ENCODE measurements around the gene GAREM1. TPM values are rescaled to one million over a fixed set of nuclear protein-coding genes. Genes with fewer than 3 reads are reported as not detected.

The GAREM1 gene
- total RNA-seq, 1 experiment from 2014 or later = 10.2 TPM

DNA sequence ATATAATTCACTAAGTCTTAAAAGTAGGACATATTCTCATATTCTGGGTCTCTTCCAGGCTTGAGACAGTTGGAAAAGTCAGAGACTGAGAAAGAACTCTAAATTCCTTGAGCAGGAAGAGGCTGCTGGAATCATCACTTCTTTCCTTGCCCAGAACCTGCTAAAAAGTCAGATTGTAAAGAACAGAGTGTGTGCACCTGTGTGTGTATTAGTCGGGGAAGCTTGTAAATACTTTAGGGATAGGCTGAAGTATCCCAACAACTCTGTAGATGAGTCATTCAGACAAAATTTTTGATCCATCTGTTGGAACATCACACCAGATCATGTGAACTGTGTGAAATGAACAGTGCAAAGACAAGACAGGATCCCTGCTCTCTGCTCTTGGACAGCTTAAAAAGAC lies 16.1 kb downstream of the GAREM1 start:
- Histone ChIP-seq H3K9me2 (ENCODE audit: insufficient read depth) (no peaks in the 10 kb centered on the region), H3K4me1 (replicated peaks; ENCODE audit: insufficient read depth) (no peaks in the 10 kb centered on the region), H3K36me3 (ENCODE audit: low read depth) (no peaks in the 10 kb centered on the region), H3K4me2 (no peak overlapping the region), H3K9me3 (ENCODE audit: insufficient read depth, low read depth) (no peaks in the 10 kb centered on the region), H2AFZ (no peak overlapping the region), H3K27me3 (ENCODE audit: insufficient read depth, low read depth) (no peaks in the 10 kb centered on the region), H4K20me1 (ENCODE audit: insufficient read depth) (no peaks in the 10 kb centered on the region; the same call in 1 of the 2 replicates), H3K4me3 (no peak overlapping the region), H3K79me2 (ENCODE audit: low read depth) (peaks cover 9% of the 10 kb centered on the region; the same call in 1 of the 2 replicates), H3K27ac (no peak overlapping the region), H3F3A (ENCODE audit: insufficient read depth, low read depth) (no peaks in the 10 kb centered on the region)
- intact Hi-C loops (cut with micrococcal nuclease; ENCODE audit: unreplicated experiment) = no loop called here
- BruUV-seq (replicated peaks) = no TSS peak
- no peak for DNase-seq
- no peak for TF ChIP-seq EZH2 (IDR thresholded peaks at IDR 0.05; ENCODE audit: low read depth)
- TF ChIP-seq, protein P1, sequence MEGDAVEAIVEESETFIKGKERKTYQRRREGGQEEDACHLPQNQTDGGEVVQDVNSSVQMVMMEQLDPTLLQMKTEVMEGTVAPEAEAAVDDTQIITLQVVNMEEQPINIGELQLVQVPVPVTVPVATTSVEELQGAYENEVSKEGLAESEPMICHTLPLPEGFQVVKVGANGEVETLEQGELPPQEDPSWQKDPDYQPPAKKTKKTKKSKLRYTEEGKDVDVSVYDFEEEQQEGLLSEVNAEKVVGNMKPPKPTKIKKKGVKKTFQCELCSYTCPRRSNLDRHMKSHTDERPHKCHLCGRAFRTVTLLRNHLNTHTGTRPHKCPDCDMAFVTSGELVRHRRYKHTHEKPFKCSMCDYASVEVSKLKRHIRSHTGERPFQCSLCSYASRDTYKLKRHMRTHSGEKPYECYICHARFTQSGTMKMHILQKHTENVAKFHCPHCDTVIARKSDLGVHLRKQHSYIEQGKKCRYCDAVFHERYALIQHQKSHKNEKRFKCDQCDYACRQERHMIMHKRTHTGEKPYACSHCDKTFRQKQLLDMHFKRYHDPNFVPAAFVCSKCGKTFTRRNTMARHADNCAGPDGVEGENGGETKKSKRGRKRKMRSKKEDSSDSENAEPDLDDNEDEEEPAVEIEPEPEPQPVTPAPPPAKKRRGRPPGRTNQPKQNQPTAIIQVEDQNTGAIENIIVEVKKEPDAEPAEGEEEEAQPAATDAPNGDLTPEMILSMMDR (conservative IDR thresholded peaks at IDR 0.05) = no peak
- ChIA-PET POLR2A (ENCODE audit: unreplicated experiment) (no interaction called here), CTCF (no interaction called here)

DNA sequence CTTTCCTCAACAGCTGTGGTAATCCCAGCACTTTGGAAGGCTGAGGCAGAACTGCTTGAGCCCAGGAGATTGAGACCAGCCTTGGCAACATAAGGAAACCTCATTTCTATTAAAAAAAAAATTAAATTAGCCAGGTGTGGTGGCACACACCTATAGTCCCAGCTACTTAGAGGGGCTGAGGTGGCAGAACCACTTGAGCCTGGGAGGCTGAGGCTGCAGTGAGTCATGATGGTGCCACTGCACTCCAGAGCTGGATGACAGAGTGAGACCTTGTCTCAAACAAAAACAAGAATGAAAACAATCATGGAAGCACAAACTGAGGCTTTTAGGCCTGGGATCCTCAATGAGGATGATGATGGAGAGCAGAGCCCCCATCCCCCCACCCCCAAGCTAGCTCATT lies 19.8 kb downstream of the GAREM1 start:
- no peak for DNase-seq
- H2AFZ ChIP-seq = no peak overlapping the region
- no peak for TF ChIP-seq EZH2 (IDR thresholded peaks at IDR 0.05; ENCODE audit: low read depth)
- H3K4me2 ChIP-seq = no peak overlapping the region
- ChIA-PET POLR2A (ENCODE audit: unreplicated experiment) (no interaction called here), CTCF (no interaction called here)
- H3K4me1 ChIP-seq (replicated peaks; ENCODE audit: insufficient read depth) = no peaks in the 10 kb centered on the region
- no peaks in the 10 kb centered on the region for H3K9me3 ChIP-seq (ENCODE audit: insufficient read depth, low read depth)
- H3F3A ChIP-seq (ENCODE audit: insufficient read depth, low read depth) = no peaks in the 10 kb centered on the region
- no peaks in the 10 kb centered on the region; the same call in 1 of the 2 replicates for H4K20me1 ChIP-seq (ENCODE audit: insufficient read depth)
- no peaks in the 10 kb centered on the region for H3K9me2 ChIP-seq (ENCODE audit: insufficient read depth)
- H3K27me3 ChIP-seq (ENCODE audit: insufficient read depth, low read depth) = no peaks in the 10 kb centered on the region
- H3K27ac ChIP-seq = no peak overlapping the region
- no TSS peak for BruUV-seq (replicated peaks)
- no peak overlapping the region for H3K4me3 ChIP-seq
- intact Hi-C loops (cut with micrococcal nuclease; ENCODE audit: unreplicated experiment) = no loop called here
- H3K36me3 ChIP-seq (ENCODE audit: low read depth) = no peaks in the 10 kb centered on the region
- peaks cover 11% of the 10 kb centered on the region; the same call in 1 of the 2 replicates for H3K79me2 ChIP-seq (ENCODE audit: low read depth)

GRCh38 chr18:32450026-32450691 lies 20.5 kb downstream of the GAREM1 start:
- H3K36me3 ChIP-seq (ENCODE audit: low read depth) = no peaks in the 10 kb centered on the region
- H3K79me2 ChIP-seq (ENCODE audit: low read depth) = peaks cover 15% of the 10 kb centered on the region; the same call in 1 of the 2 replicates
- no peaks in the 10 kb centered on the region; the same call in 1 of the 2 replicates for H4K20me1 ChIP-seq (ENCODE audit: insufficient read depth)
- no peak overlapping the region for H3K4me2 ChIP-seq
- H3K9me2 ChIP-seq (ENCODE audit: insufficient read depth) = no peaks in the 10 kb centered on the region
- H3K9me3 ChIP-seq (ENCODE audit: insufficient read depth, low read depth) = no peaks in the 10 kb centered on the region
- CTCF ChIA-PET = no interaction called here
- no peaks in the 10 kb centered on the region for H3K4me1 ChIP-seq (replicated peaks; ENCODE audit: insufficient read depth)
- intact Hi-C loops (cut with micrococcal nuclease; ENCODE audit: unreplicated experiment) = no loop called here
- no peaks in the 10 kb centered on the region for H3F3A ChIP-seq (ENCODE audit: insufficient read depth, low read depth)
- H3K27ac ChIP-seq = no peak overlapping the region
- POLR2A ChIA-PET (ENCODE audit: unreplicated experiment) = no interaction called here
- no TSS peak for BruUV-seq (replicated peaks)
- no peak for DNase-seq
- no peak overlapping the region for H2AFZ ChIP-seq
- no peak overlapping the region for H3K4me3 ChIP-seq
- TF ChIP-seq, protein P1 (conservative IDR thresholded peaks at IDR 0.05) = no peak
- no peak for TF ChIP-seq EZH2 (IDR thresholded peaks at IDR 0.05; ENCODE audit: low read depth)
- no peaks in the 10 kb centered on the region for H3K27me3 ChIP-seq (ENCODE audit: insufficient read depth, low read depth)

- intact Hi-C loops (cut with micrococcal nuclease; ENCODE audit: unreplicated experiment) = no loop called here
- H3K4me1 ChIP-seq (replicated peaks; ENCODE audit: insufficient read depth) = no peaks in the 10 kb centered on the region
- H2AFZ ChIP-seq = no peak overlapping the region
- peaks cover 21% of the 10 kb centered on the region; the same call in 1 of the 2 replicates for H3K79me2 ChIP-seq (ENCODE audit: low read depth)
- H3K27ac ChIP-seq = no peak overlapping the region
- H3K9me2 ChIP-seq (ENCODE audit: insufficient read depth) = no peaks in the 10 kb centered on the region
- no peaks in the 10 kb centered on the region for H3K27me3 ChIP-seq (ENCODE audit: insufficient read depth, low read depth)
- no peak overlapping the region for H3K4me2 ChIP-seq
- H4K20me1 ChIP-seq (ENCODE audit: insufficient read depth) = no peaks in the 10 kb centered on the region
- no peaks in the 10 kb centered on the region for H3F3A ChIP-seq (ENCODE audit: insufficient read depth, low read depth)
- ChIA-PET POLR2A (ENCODE audit: unreplicated experiment) (no interaction called here), CTCF (no interaction called here)
- no peak overlapping the region for H3K4me3 ChIP-seq
- BruUV-seq (replicated peaks) = no TSS peak
- H3K36me3 ChIP-seq (ENCODE audit: low read depth) = no peaks in the 10 kb centered on the region
- TF ChIP-seq, protein P1 (conservative IDR thresholded peaks at IDR 0.05) = no peak
- DNase-seq = no peak
- H3K9me3 ChIP-seq (ENCODE audit: insufficient read depth, low read depth) = no peaks in the 10 kb centered on the region
Measured at GRCh38 chr18:32446780-32447179, 23.9 kb downstream of the GAREM1 start.

Data from PC-9 (cell line).